Mononuclear cell (primary cell): ENCODE measurements around the gene LEPR. TPM values are rescaled to one million over a fixed set of nuclear protein-coding genes. Genes with fewer than 3 reads are reported as not detected.

Experiments used
- H3K27me3 ChIP-seq: 2 replicates; pipeline ENCODE4 v1.6.0; 2011; ENCODE audit warnings: low read length, control low read depth; ENCODE audit not compliant: insufficient read depth
- H3K4me1 ChIP-seq: 2 replicates; pipeline ENCODE4 v1.5.1; 2011; ENCODE audit warnings: mild to moderate bottlenecking, low read length, control low read depth; ENCODE audit not compliant: insufficient read depth
- H3K4me3 ChIP-seq: 2 replicates; pipeline ENCODE4 v1.5.1; 2011; ENCODE audit warnings: mild to moderate bottlenecking, low read length, moderate library complexity
- H3K9me3 ChIP-seq: 2 replicates; pipeline ENCODE4 v1.5.1; 2011; ENCODE audit warnings: low read depth, mild to moderate bottlenecking, control low read depth, low read length
- total RNA-seq: library from RNA; depleted of rRNA; stranded (reverse); fragments of >200 nt; gene quantifications from one replicate; pipeline ENCODE4 v1.2.3, GENCODE V29; 2012

Gene LEPR
- total RNA-seq, 1 donor: 5.2 TPM

DNA sequence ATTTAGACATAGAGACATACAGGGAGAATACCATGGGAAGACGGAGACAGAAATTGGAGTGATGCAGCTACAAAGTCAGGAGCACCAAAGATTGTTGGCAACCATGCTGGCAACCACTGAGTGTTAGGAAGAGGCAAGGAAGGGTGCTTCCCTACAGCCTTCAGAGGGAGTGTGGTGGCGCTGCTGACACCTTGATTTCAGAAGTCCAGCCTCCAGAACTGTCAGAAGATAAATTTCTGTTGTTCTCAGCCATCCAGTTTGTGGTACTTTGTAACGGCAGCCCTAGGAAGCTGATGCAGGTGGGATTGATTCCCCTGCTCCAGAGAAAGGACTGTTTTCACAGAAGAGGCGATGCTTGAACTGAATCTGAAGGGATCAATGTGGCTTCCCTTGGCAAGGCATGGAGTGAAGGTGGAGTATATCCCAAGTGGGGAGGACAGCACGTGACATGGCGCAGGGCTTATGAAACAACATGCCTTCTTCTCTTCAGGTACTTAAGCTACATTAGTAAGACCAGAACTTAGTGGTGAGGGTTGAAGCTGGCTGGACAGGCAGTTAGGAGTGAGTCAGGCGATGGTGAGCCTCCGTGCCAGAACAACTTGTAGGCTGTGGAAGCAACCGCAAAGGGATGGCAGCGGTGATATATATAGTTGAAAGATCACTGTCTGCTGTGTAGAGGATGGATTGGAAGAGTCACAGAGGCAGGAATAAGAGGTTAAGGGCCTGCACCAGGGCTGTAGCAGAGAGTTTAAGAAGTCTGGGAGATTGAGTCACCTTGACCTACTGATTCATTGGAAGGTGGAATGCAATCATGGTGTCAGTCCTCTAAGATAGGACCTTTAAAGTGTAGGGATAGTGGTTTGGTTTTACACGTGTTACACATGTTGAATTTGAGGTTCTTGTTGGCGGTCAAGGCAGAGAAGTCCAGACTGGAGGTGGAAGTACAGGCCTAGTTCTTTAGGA lies 2.1 kb downstream of the LEPR start:
- Histone ChIP-seq H3K9me3 (no peaks in the 10 kb centered on the region), H3K4me1 (peaks cover 36% of the 10 kb centered on the region), H3K27me3 (no peaks in the 10 kb centered on the region), H3K4me3 (no peak overlapping the region)

DNA sequence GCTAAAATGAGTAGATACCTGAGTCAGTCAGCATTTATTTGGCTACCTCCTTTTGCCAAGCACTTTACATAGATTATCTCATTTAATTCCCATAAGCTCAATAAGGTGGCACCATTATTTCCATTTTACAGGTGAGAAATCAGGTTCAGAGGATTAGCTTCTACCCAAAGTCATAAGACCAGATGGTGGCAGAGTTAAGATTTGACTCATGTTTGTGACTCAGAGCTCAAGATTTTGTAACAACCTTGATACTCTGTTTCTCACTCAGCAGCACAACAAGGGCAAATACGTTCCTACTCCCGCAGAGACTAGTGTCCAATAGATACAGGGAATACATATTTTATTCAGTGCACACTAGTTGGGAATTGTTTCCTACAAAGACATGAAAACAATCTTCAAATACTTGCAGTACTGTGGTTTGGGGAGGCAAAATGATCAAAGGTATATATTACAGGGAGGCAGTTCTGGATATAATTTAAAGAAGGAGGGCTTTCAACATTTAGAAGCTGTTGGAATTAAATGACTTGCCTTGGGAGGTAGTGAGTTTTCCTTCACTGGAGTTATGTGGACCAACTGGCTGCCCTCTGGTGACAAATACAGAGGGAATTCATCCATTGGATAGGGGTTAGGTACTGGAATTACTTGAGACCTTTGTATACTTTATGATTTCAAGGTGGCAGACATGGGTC lies 3.6 kb downstream of the LEPR start:
- Histone ChIP-seq H3K9me3 (no peaks in the 10 kb centered on the region), H3K4me3 (no peak overlapping the region), H3K4me1 (peaks cover 36% of the 10 kb centered on the region), H3K27me3 (no peaks in the 10 kb centered on the region)

DNA sequence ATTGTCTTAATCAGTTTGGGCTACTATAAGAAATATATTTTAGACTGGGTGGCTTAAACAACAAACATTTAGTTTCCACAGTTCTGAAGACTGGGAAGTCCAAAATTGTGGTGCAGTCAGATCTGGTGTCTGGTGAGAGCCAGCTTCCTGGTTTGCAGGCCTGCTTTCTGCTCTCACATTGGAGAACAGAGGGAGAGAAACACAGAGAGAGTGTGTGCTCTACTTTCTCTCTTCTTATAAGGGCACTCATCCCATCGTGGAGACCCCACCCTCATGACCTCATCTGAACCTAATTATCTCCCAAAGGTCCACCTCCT lies 4.1 kb downstream of the LEPR start:
- no peaks in the 10 kb centered on the region for H3K9me3 ChIP-seq
- no peak overlapping the region for H3K4me3 ChIP-seq
- H3K4me1 ChIP-seq: peaks cover 31% of the 10 kb centered on the region
- no peaks in the 10 kb centered on the region for H3K27me3 ChIP-seq

DNA sequence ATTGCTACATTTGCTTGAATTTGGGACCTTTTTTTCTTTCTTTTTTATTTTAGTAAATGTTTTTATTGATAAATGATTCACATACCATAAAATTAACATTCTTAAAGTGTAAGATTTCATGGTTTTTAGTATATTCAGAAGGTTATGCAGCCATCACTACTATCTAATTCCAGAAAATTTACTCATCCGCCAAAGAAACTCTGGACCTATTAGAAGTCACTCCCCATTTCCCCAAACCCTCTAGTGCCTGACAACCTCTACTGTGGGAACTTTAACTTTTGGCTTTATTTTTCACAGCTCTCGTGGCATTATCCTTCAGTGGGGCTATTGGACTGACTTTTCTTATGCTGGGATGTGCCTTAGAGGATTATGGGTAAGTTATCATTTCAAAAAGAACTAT lies 4.5 kb downstream of the LEPR start:
- no peaks in the 10 kb centered on the region for H3K9me3 ChIP-seq
- peaks cover 32% of the 10 kb centered on the region for H3K4me1 ChIP-seq
- no peak overlapping the region for H3K4me3 ChIP-seq
- no peaks in the 10 kb centered on the region for H3K27me3 ChIP-seq

DNA sequence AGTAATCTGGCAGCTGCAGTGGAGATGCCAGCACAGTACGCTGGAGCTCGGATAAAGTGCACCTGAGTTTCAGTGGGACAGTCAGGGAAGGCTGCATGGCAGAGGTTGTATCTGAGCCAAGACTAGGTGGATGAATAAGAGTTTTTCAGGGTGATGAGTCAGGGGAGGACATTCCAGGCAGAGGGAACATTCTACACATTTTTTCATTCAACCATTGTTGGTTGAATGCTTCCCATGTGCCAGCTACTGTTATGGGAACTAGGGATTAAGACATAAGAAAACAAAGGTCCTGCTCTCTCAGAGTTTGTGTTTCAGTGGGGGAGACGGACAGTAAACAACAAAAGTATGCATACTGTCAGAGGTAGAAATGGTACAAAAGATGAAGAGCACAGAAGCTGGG lies 5.2 kb downstream of the LEPR start:
- Histone ChIP-seq H3K4me1 (peaks cover 35% of the 10 kb centered on the region), H3K9me3 (no peaks in the 10 kb centered on the region), H3K27me3 (no peaks in the 10 kb centered on the region), H3K4me3 (no peak overlapping the region)

DNA sequence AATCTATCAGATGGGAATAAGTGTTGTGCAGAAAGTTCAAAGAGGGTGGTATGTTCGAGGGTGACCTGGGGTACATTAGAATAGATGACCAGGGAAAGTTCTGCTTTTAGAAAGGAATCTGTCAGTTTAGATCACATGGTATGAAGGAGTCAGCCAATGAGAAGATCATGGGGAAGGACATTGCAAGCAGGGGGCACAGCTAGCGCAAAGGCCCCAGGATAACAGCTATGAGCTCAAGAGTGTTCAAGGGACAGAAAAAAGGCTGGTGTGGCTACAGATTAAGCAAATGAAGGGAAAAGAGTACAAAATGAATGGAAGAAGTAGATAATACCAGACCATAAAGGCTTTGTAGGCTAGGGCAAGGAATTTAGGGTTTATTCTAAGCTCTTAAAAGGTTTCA lies 8.6 kb downstream of the LEPR start:
- H3K27me3 ChIP-seq: no peaks in the 10 kb centered on the region
- H3K9me3 ChIP-seq: no peaks in the 10 kb centered on the region
- H3K4me1 ChIP-seq: peaks cover 14% of the 10 kb centered on the region
- no peak overlapping the region for H3K4me3 ChIP-seq

DNA sequence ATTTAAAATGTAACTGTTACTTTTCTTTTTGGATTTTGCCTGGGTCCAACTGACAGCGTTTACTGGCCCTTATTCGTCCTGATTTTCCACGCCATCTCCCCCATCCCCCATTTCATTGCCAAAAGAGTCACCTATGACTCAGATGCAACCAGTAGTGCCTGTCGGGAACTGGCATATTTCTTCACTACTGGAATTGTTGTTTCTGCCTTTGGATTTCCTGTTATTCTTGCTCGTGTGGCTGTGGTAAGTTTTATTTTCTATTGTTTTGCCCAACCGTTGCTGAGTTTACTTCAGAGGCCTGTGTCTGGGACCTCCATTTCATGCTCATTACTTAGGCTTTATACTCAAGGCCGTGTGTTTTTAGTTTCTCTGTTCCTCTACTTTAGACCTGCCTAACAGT lies 9.3 kb downstream of the LEPR start:
- H3K9me3 ChIP-seq: no peaks in the 10 kb centered on the region
- no peak overlapping the region for H3K4me3 ChIP-seq

DNA sequence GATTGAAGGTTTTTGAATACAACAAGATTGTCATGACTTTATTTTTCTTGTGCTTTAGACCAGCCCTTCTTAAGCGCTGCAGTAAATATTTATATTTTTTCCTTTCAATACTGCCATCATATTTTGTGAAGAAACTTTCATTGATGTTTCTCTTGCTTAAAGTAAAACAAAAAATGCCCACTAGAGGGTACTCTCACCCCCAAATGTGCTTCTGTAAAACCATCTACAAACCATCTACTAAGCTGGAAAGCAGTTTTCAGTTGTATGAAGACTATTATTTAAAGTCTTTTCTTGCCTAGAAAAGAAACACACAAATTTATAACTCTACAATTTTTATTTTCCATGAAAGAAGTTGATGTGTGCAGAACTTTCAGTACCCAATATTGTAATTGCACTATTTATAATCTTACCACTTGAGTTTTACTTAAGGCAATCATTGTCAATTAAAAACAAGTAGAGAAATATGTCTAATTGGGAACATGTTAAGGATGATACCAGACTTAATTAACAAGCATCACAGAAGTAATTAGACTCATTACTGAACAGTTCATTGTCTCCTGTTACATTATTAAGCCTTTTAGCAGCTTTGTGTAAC lies 10.7 kb downstream of the LEPR start:
- no peaks in the 10 kb centered on the region for H3K9me3 ChIP-seq
- H3K4me3 ChIP-seq: no peak overlapping the region
- H3K4me1 ChIP-seq: peaks cover 7% of the 10 kb centered on the region
- H3K27me3 ChIP-seq: no peaks in the 10 kb centered on the region

More for the DNA sequence above, 9.3 kb downstream of the LEPR start:
- Histone ChIP-seq H3K4me1 (peaks cover 7% of the 10 kb centered on the region), H3K27me3 (no peaks in the 10 kb centered on the region)

DNA sequence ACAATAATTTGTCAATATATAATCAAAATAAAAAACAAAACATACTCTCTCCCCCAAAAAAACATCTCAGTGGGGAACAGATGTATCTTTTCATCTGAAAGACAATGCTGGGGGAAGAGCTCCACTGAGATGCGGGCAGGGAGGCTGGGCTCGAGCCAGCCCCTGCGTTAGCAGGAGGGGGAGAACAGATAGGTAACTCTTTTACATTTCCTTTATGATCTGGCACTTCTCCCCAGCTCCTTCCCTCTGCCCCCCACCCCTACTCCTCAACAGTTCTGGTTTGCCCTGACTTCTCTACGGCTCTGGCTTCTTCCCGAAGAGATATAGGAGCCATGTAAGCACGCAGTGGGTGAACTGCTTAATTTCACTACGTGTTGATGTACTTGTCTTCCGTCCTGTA lies 12.4 kb downstream of the LEPR start:
- Histone ChIP-seq H3K4me3 (no peak overlapping the region), H3K9me3 (no peaks in the 10 kb centered on the region), H3K27me3 (no peaks in the 10 kb centered on the region), H3K4me1 (peaks cover 7% of the 10 kb centered on the region)

DNA sequence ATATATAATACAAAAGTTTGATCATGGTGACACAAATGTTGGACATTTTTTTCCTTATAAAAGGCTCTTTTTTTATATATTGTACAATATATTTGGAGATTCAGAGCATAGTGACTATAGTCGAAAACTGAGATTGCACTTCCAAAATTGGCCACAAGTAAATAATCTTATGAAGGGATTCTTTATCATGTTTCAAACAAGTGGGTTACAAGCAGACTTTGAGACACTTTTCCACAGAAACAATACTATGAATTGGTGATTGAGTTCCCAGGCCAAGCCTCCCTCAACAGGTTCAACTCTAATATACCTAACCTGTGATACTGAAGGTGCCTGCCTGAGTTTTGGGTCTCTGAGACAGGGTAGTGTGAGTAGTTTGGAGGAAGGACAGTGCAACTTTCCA lies 13.8 kb downstream of the LEPR start:
- Histone ChIP-seq H3K27me3 (no peaks in the 10 kb centered on the region), H3K4me3 (no peak overlapping the region), H3K4me1 (peaks cover 7% of the 10 kb centered on the region), H3K9me3 (no peaks in the 10 kb centered on the region)

DNA sequence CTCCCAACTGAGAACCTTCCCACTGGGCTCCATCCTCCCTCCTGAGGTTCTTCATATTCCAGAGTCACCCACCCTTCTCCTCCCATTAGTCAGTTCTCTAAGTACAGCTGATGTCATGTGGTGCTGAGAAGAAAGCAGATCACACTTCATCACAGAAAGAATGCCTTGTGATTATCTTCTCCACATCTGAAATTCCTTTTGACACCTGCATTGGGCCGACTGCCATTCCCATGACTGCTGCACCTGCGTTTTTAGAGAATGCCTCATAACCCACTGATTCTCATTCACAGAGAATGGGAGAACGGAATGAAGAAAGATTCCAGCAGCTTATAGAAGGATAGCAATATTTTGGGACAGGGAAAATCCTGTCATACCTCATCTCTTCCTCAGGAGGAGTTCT lies 14.3 kb downstream of the LEPR start:
- Histone ChIP-seq H3K27me3 (no peaks in the 10 kb centered on the region), H3K4me3 (no peak overlapping the region), H3K4me1 (peaks cover 5% of the 10 kb centered on the region), H3K9me3 (no peaks in the 10 kb centered on the region)

DNA sequence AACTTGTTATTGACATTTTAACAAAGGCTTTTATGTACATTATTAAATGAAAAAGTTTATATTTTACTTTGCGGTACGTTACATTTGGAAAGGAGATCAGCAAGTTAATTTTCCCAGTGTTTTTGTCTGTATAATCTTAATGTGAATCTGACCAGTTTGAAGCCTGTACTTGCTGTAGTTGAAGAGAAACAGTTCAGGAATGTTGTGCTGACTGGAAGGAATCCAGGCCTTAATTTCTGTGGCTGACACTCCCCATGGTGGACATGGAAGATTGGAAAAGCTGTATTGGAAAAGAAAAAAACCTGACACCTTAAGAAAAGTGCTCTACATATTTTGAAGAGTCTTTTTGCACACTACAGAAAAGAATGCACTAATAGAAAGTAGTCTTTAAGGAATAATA lies 15.5 kb downstream of the LEPR start:
- Histone ChIP-seq H3K9me3 (no peaks in the 10 kb centered on the region), H3K4me3 (no peak overlapping the region), H3K27me3 (no peaks in the 10 kb centered on the region), H3K4me1 (no peaks in the 10 kb centered on the region)

DNA sequence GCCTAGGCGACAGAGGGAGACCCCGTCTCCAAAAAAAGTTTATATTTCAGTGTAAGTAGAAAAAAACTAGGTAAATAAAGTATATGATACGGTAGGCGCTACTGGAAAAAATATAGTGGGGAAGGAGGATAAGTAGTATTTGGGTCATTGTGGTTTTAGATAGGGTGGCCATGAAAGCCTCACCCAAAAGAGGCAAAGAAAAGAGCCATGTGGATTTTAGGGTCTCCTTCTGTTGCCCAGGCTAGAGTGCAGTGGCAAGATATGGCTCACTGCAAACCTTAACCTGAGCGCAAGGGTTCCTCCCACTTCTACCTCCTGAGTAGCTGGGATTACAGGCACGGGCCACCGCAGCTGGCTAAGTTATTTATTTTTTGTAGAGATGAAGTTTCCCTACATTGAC lies 17.1 kb downstream of the LEPR start:
- Histone ChIP-seq H3K9me3 (no peaks in the 10 kb centered on the region), H3K4me1 (no peaks in the 10 kb centered on the region), H3K4me3 (no peak overlapping the region), H3K27me3 (no peaks in the 10 kb centered on the region)

DNA sequence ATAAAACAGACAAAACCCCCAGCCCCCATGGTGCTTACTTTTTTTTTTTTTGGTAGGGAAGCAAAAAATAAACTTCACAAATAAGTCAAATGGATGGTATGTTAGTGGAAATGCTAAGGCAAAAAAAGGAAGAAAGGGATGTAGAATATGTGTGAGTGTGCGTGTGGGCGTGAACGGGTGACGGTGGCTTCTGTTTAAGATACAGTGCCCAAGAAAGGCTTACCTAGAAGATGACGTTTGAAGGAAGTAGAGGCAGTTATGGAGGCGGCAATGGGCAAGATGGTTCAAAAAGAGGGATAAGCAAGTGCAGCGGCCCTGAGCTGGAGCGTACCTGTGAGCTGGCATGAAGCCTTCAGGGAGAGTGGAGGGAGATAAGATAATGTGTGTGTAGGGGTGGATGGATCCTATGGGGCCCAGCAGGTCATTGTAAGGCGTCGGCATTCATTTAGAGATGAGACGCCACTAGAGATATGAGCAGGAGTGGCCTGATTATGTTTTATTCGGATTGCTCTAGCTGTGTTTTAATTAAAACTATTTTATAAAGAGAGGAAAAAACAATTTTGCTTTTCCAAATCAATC lies 19.9 kb downstream of the LEPR start:
- Histone ChIP-seq H3K9me3 (no peaks in the 10 kb centered on the region), H3K4me1 (no peaks in the 10 kb centered on the region), H3K4me3 (no peak overlapping the region), H3K27me3 (no peaks in the 10 kb centered on the region)

DNA sequence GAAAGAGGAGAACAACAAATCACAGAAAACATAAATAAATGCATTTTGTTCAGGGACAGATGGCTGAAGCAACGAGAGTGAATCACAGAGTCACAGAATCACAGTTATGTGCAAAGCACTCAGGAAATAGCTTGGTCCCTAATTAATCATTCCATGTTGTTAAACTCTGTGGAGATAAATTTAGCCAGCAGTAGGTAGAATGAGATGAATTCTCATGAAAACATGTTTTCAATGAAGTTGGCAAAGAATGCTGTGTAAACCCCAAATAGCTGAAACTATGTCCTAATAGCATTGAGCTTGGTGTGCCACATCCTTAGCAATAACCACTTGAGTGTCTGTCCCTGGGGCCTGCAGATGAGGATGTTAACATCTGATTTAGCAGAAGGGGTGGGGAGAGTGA lies 20.4 kb downstream of the LEPR start:
- Histone ChIP-seq H3K4me1 (no peaks in the 10 kb centered on the region), H3K27me3 (no peaks in the 10 kb centered on the region), H3K9me3 (no peaks in the 10 kb centered on the region), H3K4me3 (no peak overlapping the region)
